ENCODE results near the gene RPS5.

RPS5 gene

DNA sequence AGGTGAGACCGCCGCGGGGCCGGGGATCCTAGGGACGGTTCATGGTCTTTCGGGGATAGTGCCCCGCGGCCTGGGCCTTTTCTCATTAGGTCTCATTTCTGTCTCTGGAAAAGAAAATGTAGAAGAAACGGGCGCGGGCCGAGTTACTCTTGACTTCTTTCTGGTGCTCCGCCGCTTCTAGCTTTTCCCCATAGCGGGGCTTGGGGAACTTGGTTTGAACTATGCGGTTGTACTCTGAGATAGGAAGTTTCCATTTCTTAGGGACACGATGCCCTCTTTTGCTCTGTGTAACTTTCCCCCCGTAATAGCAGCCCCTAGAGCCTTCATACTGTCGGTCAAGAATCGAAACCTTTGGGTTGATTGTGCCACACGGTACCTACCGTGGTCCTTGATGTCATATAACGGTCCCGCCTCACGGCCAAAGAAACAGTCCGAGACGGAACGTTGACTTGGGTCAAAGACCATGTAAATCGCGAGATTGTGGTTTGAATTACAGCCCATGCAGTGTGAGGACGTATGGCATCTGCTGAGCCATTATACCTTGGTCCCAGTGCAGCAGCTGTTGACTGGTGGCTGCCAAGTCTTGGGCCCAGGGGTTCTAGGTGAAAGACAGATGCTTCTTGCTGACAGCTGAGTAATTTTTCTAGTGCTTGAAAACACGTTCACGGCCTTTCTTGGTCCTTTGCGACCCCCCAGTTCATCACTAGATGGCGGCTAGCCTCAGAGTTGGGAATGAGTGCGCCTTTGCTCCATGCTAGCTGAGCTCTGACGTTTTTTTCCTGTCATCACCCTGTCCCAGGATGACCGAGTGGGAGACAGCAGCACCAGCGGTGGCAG is 487 bp downstream of the RPS5 start:
- H3K4me3 ChIP-seq (ENCODE audit: low read depth in 1 of 2, low read length in 2 of 2), result peak overlapping the region; percentile 90 to 96
- peaks cover 23 to 33% of the 10 kb centered on the region in 2 donors for H3K4me1 ChIP-seq (ENCODE audit: control insufficient read depth in 1 of 2, insufficient read depth in 2 of 2, low read length in 2 of 2)
- H3K9me3 ChIP-seq (ENCODE audit: control insufficient read depth in 1 of 2, low read length in 2 of 2), result no peaks in the 10 kb centered on the region
- peaks cover 5 to 23% of the 10 kb centered on the region in 2 donors for H3K36me3 ChIP-seq (ENCODE audit: control insufficient read depth in 1 of 2, insufficient read depth in 2 of 2, low read length in 2 of 2)
- no peak overlapping the region for H3K27ac ChIP-seq (ENCODE audit: low read depth, low read length)
- no peaks in the 10 kb centered on the region for H3K27me3 ChIP-seq (ENCODE audit: control insufficient read depth in 1 of 2, insufficient read depth in 2 of 2, low read length in 2 of 2)
- H3K9ac ChIP-seq (ENCODE audit: low read depth in 1 of 2, low read length in 2 of 2), result peak overlapping the region; percentile 71 to 81

DNA sequence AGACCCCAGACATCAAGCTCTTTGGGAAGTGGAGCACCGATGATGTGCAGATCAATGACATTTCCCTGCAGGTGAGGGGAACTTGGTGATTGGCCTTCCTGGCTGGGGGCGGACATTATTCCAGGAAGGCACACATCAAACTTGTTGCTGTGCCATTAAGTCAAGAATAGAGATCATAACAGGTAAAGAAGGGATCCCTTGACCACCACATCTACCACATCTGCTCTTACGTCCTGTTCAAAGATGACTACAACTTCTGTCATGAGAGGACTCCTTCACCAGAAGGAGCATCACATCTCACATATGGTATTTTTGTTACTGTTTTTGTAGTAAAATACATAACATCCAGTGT is 1.1 kb downstream of the RPS5 start:
- Histone ChIP-seq H3K27ac (ENCODE audit: low read depth, low read length) (no peak overlapping the region), H3K4me3 (ENCODE audit: low read depth in 1 of 2, low read length in 2 of 2) (peak overlapping the region; percentile 90 to 96), H3K27me3 (ENCODE audit: control insufficient read depth in 1 of 2, insufficient read depth in 2 of 2, low read length in 2 of 2) (no peaks in the 10 kb centered on the region), H3K9ac (ENCODE audit: low read depth in 1 of 2, low read length in 2 of 2) (peak overlapping the region in 1 of 2 donors; percentile 71), H3K9me3 (ENCODE audit: control insufficient read depth in 1 of 2, low read length in 2 of 2) (no peaks in the 10 kb centered on the region), H3K36me3 (ENCODE audit: control insufficient read depth in 1 of 2, insufficient read depth in 2 of 2, low read length in 2 of 2) (peaks cover 11 to 29% of the 10 kb centered on the region in 2 donors), H3K4me1 (ENCODE audit: control insufficient read depth in 1 of 2, insufficient read depth in 2 of 2, low read length in 2 of 2) (peaks cover 23 to 33% of the 10 kb centered on the region in 2 donors)

DNA sequence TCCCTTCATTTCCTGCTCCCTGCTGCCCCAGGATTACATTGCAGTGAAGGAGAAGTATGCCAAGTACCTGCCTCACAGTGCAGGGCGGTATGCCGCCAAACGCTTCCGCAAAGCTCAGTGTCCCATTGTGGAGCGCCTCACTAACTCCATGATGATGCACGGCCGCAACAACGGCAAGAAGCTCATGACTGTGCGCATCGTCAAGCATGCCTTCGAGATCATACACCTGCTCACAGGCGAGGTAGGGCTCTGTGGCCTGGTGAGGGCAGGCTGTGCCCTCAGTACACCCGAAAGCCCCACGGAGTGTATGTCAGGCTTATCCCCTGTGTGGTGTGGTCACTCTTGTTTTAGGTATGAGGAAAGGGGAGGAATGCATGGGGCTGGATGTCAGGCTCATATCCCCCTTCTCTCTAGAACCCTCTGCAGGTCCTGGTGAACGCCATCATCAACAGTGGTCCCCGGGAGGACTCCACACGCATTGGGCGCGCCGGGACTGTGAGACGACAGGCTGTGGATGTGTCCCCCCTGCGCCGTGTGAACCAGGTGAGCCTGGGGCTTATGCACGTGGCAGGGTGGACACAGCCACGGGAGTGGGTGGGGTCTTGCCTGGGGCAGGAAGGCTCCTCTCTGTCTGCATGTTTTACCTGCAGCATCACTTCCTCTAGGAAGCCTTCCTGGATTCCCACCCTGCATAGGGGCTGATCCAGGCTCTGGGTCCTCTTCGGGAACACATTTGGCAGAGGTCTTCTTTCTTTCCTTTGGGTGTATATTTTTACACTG is 6.1 kb downstream of the RPS5 start:
- Histone ChIP-seq H3K27me3 (ENCODE audit: control insufficient read depth in 1 of 2, insufficient read depth in 2 of 2, low read length in 2 of 2) (peaks cover 22 to 23% of the 10 kb centered on the region in 2 donors), H3K4me3 (ENCODE audit: low read depth in 1 of 2, low read length in 2 of 2) (no peak overlapping the region), H3K9me3 (ENCODE audit: control insufficient read depth in 1 of 2, low read length in 2 of 2) (no peaks in the 10 kb centered on the region), H3K36me3 (ENCODE audit: control insufficient read depth in 1 of 2, insufficient read depth in 2 of 2, low read length in 2 of 2) (peaks cover 31 to 49% of the 10 kb centered on the region in 2 donors), H3K4me1 (ENCODE audit: control insufficient read depth in 1 of 2, insufficient read depth in 2 of 2, low read length in 2 of 2) (peaks cover 9 to 17% of the 10 kb centered on the region in 2 donors), H3K27ac (ENCODE audit: low read depth, low read length) (no peak overlapping the region), H3K9ac (ENCODE audit: low read depth in 1 of 2, low read length in 2 of 2) (no peak overlapping the region)

DNA sequence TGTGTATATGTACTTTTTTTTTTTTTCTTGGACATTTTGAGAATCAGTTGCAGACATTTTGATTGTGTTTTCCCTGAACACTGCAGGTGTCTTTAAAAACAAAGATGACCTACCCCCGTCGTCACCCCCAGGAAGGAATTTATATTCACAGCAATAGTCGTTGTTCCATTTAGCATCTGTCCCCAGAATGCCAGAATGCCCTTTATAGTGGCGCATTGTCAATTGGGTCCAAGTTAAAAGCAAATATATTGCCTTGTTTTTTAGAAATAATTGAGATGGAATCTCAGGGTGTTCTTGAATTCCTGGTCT is 6.6 kb downstream of the RPS5 start:
- H3K4me1 ChIP-seq (ENCODE audit: control insufficient read depth in 1 of 2, insufficient read depth in 2 of 2, low read length in 2 of 2), result peaks cover 5 to 12% of the 10 kb centered on the region in 2 donors
- no peak overlapping the region for H3K4me3 ChIP-seq (ENCODE audit: low read depth in 1 of 2, low read length in 2 of 2)
- H3K9me3 ChIP-seq (ENCODE audit: control insufficient read depth in 1 of 2, low read length in 2 of 2), result no peaks in the 10 kb centered on the region
- H3K36me3 ChIP-seq (ENCODE audit: control insufficient read depth in 1 of 2, insufficient read depth in 2 of 2, low read length in 2 of 2), result peaks cover 31 to 44% of the 10 kb centered on the region in 2 donors
- no peak overlapping the region for H3K27ac ChIP-seq (ENCODE audit: low read depth, low read length)
- peaks cover 24 to 25% of the 10 kb centered on the region in 2 donors for H3K27me3 ChIP-seq (ENCODE audit: control insufficient read depth in 1 of 2, insufficient read depth in 2 of 2, low read length in 2 of 2)
- H3K9ac ChIP-seq (ENCODE audit: low read depth in 1 of 2, low read length in 2 of 2), result no peak overlapping the region

DNA sequence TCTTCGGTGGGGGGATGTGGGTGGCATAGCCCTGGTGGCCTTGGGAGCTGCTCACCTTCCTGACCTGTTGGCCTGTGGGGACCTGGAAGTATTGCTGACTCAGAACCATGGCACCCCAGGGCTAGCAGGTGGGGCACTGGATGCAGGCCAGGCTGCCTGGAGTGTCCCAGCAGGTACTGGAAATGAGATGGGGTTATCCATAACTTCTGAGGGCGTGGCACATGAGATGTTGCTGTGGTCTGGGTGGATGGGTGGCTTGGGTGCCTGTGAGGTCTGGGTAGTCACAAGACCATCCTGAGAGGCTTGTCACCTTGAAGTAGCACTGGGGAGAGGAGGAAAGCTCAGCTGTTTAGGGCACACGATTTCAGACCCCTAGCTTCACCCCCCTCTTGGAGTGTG is 7.8 kb downstream of the RPS5 start:
- Histone ChIP-seq H3K4me1 (ENCODE audit: control insufficient read depth in 1 of 2, insufficient read depth in 2 of 2, low read length in 2 of 2) (peaks cover 0 to 5% of the 10 kb centered on the region in 2 donors), H3K27ac (ENCODE audit: low read depth, low read length) (no peak overlapping the region), H3K9me3 (ENCODE audit: control insufficient read depth in 1 of 2, low read length in 2 of 2) (no peaks in the 10 kb centered on the region), H3K36me3 (ENCODE audit: control insufficient read depth in 1 of 2, insufficient read depth in 2 of 2, low read length in 2 of 2) (peaks cover 31 to 37% of the 10 kb centered on the region in 2 donors), H3K9ac (ENCODE audit: low read depth in 1 of 2, low read length in 2 of 2) (no peak overlapping the region), H3K27me3 (ENCODE audit: control insufficient read depth in 1 of 2, insufficient read depth in 2 of 2, low read length in 2 of 2) (peaks cover 24 to 25% of the 10 kb centered on the region in 2 donors), H3K4me3 (ENCODE audit: low read depth in 1 of 2, low read length in 2 of 2) (no peak overlapping the region)

DNA sequence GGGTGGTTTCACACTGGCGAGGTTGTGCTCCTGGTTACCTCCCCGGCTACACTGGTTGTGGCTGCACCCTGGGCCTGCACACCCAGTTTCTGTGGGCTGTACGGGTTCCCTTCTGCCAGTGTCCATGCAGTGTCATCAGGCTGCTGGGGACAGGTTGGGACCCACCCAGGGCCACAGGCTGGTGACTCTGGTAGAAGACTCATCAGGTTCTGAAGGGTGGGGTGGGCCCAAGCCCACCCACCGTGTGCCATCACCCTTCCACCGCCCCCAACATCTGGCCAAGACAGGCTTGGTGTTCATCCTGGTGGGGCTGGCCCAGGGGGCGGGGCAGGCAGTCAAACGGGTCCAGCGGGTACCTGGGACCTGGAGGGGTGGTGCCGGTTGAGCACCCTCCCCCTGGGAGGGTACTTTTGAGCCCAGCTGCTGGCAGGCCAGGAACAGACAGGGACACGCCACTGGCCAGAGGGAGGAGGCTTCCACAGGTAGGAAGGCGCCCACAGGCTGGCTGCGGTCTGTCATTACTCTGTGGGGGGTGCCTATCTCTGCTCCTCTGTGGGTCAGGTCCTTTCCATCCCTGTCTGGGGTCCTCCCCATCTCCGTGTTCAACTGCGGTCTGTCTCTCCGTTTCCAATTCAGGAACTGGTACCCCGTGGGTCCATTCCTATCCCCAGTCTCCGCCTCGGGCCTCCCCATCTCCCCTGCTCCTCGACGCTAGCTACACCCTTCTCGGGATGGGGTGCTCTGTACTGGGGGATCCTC is 8.3 kb downstream of the RPS5 start, which contains the start of gene RNF225:
Gene RNF225, plus strand, starts transcription at position 437 of the 759 bp plus-strand sequence. CDS start 434 bp downstream, outside the sequence.
- Histone ChIP-seq H3K27me3 (ENCODE audit: control insufficient read depth in 1 of 2, insufficient read depth in 2 of 2, low read length in 2 of 2) (peaks cover 24 to 25% of the 10 kb centered on the region in 2 donors), H3K9ac (ENCODE audit: low read depth in 1 of 2, low read length in 2 of 2) (no peak within 1 kb of the TSS), H3K36me3 (ENCODE audit: control insufficient read depth in 1 of 2, insufficient read depth in 2 of 2, low read length in 2 of 2) (peaks cover 31 to 37% of the 10 kb centered on the region in 2 donors), H3K4me1 (ENCODE audit: control insufficient read depth in 1 of 2, insufficient read depth in 2 of 2, low read length in 2 of 2) (peaks cover 0 to 7% of the 10 kb centered on the region in 2 donors), H3K27ac (ENCODE audit: low read depth, low read length) (no peak within 1 kb of the TSS), H3K9me3 (ENCODE audit: control insufficient read depth in 1 of 2, low read length in 2 of 2) (no peaks in the 10 kb centered on the region), H3K4me3 (ENCODE audit: low read depth in 1 of 2, low read length in 2 of 2) (no peak within 1 kb of the TSS)

DNA sequence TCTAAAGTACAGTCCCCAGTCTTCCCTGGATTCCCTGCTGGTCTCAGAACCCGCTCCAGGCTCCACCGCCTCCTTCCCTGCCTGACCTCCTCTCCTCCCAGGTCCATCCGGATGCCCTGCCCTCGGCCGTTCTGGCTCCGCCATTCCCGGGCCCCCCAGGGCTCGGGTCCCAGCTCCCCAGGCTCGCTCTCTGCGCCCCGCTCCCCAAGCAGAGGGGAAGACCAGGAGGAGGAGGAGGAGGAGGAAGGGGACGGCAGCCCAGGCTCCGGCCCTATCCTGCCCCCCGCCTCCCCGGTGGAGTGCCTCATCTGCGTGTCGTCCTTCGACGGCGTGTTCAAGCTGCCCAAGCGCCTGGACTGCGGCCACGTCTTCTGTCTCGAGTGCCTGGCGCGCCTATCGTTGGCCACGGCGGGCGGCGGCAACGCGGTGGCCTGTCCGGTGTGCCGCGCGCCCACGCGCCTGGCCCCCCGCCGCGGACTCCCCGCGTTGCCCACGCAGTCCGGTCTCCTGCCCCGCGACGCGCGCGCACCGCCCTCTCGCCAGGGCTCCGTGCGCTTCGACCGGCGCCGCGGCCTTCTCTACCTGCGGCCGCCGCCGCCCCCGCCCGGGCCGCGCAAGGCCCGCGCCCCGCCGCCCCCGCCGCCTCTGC is 9.0 kb downstream of the RPS5 start:
- Histone ChIP-seq H3K4me1 (ENCODE audit: control insufficient read depth in 1 of 2, insufficient read depth in 2 of 2, low read length in 2 of 2) (peaks cover 0 to 13% of the 10 kb centered on the region in 2 donors), H3K9ac (ENCODE audit: low read depth in 1 of 2, low read length in 2 of 2) (no peak overlapping the region), H3K36me3 (ENCODE audit: control insufficient read depth in 1 of 2, insufficient read depth in 2 of 2, low read length in 2 of 2) (peaks cover 26 to 32% of the 10 kb centered on the region in 2 donors), H3K4me3 (ENCODE audit: low read depth in 1 of 2, low read length in 2 of 2) (no peak overlapping the region), H3K27ac (ENCODE audit: low read depth, low read length) (no peak overlapping the region), H3K9me3 (ENCODE audit: control insufficient read depth in 1 of 2, low read length in 2 of 2) (no peaks in the 10 kb centered on the region), H3K27me3 (ENCODE audit: control insufficient read depth in 1 of 2, insufficient read depth in 2 of 2, low read length in 2 of 2) (peaks cover 24 to 25% of the 10 kb centered on the region in 2 donors)

DNA sequence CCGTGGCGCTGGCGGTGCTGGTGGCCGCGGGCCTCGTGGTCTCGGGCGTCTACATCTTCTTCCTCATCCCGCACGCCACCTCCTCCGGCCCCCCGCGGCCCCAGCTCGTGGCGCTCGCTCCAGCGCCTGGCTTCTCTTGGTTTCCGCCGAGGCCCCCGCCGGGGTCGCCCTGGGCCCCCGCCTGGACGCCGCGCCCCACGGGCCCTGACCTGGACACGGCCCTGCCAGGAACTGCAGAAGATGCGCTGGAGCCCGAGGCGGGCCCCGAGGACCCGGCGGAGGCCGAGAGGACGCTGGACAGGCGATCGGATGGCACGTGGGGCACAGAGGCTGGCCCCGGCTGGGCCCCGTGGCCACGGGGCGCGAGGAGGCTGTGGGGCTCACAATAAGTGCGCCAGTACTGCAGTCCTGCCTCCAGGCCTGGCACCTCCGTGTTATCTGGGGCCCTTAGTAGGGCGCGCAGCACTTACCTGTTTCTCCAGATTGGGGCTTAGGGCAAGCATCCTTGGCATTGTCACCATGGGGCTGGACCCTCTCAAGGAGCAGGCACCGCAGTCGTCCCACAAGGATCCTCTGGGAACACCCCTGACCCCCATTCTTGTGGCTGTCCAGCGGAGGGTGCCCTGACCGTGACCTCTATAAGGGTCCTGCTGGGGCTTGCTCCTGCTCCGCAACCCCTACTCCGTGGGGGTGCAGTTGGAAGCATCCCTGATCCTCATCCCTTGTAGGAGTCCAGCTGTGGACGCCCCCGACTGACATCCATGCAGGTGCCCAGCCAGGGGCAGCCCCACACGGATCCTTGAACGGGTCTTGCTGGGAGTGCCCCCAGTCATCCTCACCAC is 9.8 kb downstream of the RPS5 start:
- Histone ChIP-seq H3K4me3 (ENCODE audit: low read depth in 1 of 2, low read length in 2 of 2) (no peak overlapping the region), H3K27ac (ENCODE audit: low read depth, low read length) (no peak overlapping the region), H3K36me3 (ENCODE audit: control insufficient read depth in 1 of 2, insufficient read depth in 2 of 2, low read length in 2 of 2) (peaks cover 26 to 28% of the 10 kb centered on the region in 2 donors), H3K9ac (ENCODE audit: low read depth in 1 of 2, low read length in 2 of 2) (no peak overlapping the region), H3K9me3 (ENCODE audit: control insufficient read depth in 1 of 2, low read length in 2 of 2) (no peaks in the 10 kb centered on the region), H3K4me1 (ENCODE audit: control insufficient read depth in 1 of 2, insufficient read depth in 2 of 2, low read length in 2 of 2) (peaks cover 0 to 15% of the 10 kb centered on the region in 2 donors), H3K27me3 (ENCODE audit: control insufficient read depth in 1 of 2, insufficient read depth in 2 of 2, low read length in 2 of 2) (peaks cover 24 to 25% of the 10 kb centered on the region in 2 donors)

DNA sequence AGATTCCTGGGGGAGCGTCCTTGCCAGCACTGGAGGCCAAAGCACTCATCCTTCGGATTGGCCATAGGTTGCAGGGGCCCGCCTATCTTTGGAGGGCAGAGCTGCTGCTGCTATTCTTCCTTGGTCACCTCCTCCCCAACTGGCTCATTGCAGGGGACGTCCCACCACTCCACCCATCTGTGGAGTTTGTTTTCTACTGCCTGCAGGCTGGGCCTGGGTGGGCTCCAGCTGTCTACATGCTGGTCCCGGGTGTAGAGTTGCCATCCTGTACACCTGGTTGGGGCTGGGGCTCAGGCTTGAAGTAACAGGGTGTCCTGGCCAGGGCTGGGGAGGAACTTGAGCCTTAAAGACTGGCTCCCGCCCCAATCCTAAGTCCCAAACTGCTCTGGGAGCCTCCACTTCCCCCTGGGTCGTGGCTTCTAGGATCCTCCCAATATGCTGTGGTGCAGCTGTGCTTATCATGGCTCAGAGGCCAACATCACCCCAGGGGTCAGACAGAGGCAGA is 10.5 kb downstream of the RPS5 start:
- Histone ChIP-seq H3K9me3 (ENCODE audit: control insufficient read depth in 1 of 2, low read length in 2 of 2) (no peaks in the 10 kb centered on the region), H3K4me1 (ENCODE audit: control insufficient read depth in 1 of 2, insufficient read depth in 2 of 2, low read length in 2 of 2) (peaks cover 0 to 17% of the 10 kb centered on the region in 2 donors), H3K27ac (ENCODE audit: low read depth, low read length) (no peak overlapping the region), H3K36me3 (ENCODE audit: control insufficient read depth in 1 of 2, insufficient read depth in 2 of 2, low read length in 2 of 2) (peaks cover 26 to 27% of the 10 kb centered on the region in 2 donors), H3K4me3 (ENCODE audit: low read depth in 1 of 2, low read length in 2 of 2) (no peak overlapping the region), H3K27me3 (ENCODE audit: control insufficient read depth in 1 of 2, insufficient read depth in 2 of 2, low read length in 2 of 2) (peaks cover 24 to 25% of the 10 kb centered on the region in 2 donors), H3K9ac (ENCODE audit: low read depth in 1 of 2, low read length in 2 of 2) (no peak overlapping the region)

Data from duodenal mucosa (tissue), 2 donors.